Stimulated activated CD8-positive, alpha-beta memory T cell treated with anti-CD3 and anti-CD28 coated beads, Interleukin-15, amount 100 ng/mL, for 4 hours (primary cell): ENCODE results near the gene HOXA11.

Experiments used
- DNase-seq, 2 donors: peaks; one replicate each; pipeline ENCODE4 v3.0.0-alpha.2; 2020; ENCODE audit warnings: low read depth in 2 of 2

The HOXA11 gene

DNA sequence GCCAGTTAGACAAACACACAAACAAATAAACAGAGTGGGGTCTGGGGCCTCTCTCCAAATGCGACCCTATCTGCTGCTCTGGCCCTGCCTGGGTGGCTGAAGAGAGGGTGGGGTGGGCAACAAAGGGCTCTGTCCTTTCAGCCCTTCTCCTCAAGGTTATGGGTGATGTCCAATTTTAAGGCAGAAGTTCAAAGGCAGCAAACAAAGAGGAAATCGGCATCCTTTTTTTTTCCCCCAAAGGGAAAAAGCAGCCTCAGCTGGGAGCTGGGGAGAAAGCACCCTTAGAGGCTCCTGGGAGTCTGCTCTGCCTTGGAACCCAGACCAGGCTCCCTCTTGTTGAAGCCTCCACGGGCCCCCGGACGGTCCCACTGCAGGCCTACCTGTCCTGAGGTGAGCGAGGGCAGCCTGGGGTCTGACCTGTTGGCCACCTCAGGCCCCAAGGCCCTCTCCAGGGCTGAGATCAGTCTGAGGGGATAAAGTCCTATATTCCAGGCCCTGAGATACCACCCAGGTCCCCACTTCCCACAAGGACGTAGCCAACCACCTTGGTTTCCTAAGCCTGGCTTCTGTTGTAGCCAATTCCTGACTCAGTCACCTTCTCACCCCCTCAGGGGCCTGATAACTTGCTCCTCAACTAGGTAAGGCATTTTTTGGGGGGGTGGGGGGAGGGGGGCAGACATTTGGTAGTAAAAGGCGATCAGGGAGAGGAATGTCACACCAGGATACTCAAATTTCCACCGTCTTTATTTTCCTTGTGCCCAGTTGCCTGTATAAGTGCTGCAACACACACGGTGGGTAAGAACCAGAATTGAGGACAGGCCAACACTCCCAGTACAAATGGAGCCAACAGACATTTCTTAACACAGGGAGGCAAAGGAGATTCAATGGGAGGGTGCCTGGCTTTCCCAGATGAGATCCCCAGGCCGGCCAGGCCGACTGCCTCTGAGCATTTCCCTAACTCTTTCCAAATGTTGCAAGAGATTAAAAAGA lies 4.3 kb downstream of the HOXA11 start:
- DNase-seq: no peak

DNA sequence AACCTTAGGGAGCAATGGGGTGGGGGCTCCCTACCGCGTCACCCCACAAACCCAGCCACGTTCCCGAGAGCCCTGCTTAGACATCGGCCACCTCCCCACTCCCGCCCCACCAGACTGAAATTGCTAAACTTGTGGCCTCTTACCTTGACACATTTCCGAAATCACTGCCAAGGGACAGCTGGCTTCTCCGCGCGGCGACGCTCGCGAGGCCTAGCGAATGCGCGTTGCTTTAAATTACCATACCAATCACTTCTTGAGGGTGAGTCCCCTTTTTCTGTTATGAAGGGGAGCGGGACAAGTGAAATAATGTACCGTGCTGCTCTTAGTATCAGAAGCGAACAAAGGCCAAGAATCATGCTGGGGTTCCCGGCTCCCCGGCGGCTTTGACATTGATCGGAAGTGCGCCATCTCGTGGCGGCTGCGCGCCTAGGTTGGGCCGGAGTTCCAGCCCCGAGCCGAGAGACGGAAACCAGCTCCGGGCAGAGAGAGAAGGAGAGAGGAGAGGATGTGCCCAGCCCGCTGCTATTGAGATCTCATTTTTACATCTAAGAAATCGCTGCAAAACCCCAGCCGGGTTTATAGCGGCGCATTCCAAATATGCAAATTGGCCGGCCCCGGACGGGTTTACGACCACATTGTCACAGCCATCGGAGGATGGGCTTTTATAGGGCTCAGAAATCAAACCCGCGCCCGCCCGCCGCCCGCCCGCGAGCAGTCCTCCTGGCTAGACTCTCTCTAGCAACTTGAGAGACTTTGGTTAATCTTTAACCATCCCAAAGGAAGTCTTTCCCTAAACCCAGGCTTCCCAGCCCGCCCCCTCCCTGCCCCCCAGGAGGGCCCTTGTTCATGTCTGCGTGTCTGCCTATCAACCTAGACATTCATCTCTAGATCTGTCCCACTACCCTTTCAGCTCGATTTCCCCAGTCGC lies 5.3 kb downstream of the HOXA11 start:
- DNase-seq: no peak

- DNase-seq: no peak
Measured at GRCh38 chr7:27179030-27179429, 6.0 kb downstream of the HOXA11 start.

- no peak for DNase-seq
Measured at GRCh38 chr7:27178366-27178765, 6.7 kb downstream of the HOXA11 start.

GRCh38 chr7:27177795-27178320 lies 7.2 kb downstream of the HOXA11 start:
- no peak for DNase-seq

- no peak for DNase-seq
Measured at GRCh38 chr7:27176962-27177794, 7.9 kb downstream of the HOXA11 start.

GRCh38 chr7:27176524-27176845 lies 8.5 kb downstream of the HOXA11 start:
- DNase-seq: no peak

- no peak for DNase-seq
Measured at GRCh38 chr7:27175626-27176523, 9.2 kb downstream of the HOXA11 start.

DNA sequence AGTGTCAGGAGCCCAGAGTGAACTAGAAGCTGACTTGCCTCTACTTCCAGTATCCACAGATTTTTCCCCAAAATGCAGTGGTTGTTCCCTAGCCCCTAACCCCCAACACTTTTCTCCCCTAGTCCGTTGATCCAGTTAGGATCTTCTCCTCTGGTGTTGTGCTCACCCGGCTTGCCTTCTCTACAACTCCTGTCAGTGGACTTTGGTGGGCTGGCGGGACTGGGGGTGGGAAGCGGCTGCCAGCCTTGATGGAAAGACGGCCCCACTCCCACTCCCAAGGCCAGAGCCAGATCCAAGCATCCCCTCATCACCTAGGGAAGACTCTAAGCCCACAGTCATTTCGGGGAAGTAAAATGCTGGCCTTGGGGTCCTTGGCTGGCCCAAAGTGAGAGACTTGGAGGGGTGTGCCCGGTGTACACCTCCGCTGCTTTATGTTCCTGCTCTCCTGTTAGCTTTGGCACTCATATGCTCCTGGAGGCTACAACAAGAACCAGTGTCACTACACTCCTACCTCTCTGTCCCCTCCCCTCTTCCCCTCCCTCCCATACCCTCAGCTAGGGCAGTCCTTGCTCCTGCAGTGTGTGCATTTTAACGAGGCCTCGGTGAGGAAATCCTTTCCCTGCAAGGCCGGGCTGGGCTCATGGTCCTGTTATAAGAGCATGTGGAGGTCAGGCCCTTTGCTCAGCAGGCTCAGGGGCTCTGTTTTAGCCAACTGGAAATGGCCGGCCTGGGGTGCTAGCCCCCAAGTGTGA lies 10.0 kb downstream of the HOXA11 start:
- no peak for DNase-seq

GRCh38 chr7:27173956-27174873 lies 10.8 kb downstream of the HOXA11 start, which contains the start of gene HOXA10:
Gene HOXA10 (minus strand): TSS chr7:27174320. CDS start chr7:27174306, 14 bp downstream.
- DNase-seq: no peak

- DNase-seq: no peak
Measured at GRCh38 chr7:27173511-27173955, 11.5 kb downstream of the HOXA11 start.

DNA sequence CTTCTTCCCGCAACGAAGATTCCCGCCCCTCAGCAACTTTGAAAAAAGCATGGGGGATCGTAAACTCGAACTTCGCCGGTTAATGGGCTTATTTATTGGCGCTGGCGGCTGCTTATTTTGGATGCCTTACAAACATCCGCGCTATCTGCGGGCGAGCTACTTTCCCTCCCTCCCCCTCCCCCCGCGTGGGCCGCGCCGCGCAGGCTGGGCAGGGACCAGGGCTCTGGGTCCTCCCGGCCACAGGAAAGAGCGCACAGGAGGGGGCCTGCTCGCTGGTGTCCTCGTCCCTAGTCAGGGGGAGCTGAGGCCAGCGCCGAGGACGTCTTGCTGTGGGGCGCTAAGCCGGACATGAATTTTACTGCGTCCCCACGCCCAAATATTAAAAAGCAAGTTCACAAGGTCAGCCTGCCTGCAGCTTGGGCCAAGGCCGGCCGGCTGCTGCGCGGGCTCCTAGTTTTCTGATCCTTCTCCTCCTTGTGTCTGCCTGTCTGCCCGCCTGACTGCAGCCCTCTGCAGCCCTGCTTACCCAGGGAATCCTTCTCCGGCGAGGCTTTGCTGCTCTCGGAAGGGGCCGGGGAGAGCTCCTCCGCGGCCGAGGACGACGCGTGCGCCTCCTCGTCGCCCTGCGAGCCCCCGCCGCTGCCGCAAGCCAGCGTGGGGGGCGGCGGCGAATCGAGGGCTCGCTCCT lies 12.1 kb downstream of the HOXA11 start:
- DNase-seq: no peak

DNA sequence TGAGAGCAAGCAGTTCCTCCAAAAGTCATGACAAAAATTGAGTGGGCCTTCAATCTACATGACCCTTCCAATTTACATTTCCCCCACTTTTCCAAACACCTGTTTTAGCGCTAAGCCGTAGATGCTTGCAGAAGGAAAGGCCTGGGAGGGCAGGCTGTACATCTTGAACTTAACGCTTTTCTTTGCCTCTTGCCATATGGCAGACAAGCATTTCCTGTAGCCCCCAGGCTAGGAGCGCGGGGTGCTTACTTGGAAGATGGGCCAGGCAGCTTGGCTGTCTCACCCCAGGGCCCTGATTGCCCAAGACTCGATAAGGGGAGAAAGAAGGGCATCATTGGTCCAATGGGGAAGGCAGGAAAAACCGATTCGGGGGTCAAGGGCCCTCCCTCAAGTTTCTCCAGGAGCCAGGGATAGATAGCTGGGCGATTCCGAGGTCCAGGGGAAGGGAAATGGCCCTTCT lies 12.7 kb downstream of the HOXA11 start:
- DNase-seq: no peak

GRCh38 chr7:27171637-27172314 lies 13.3 kb downstream of the HOXA11 start:
- no peak for DNase-seq

DNA sequence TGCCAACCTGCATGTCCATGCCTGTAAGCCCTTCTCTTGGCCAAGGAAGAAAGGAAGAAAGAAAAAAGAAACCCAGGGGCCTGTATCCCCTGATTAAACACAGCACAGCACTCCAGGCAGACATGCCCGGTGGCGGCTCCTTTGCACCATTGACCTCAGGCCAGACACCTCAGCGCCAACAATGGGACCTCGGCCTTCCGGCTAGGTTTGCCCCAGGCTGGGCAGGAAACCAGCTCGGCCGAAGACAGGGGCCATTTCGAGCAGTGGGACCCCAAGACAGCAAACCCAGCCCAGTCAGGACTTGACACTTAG lies 13.8 kb downstream of the HOXA11 start:
- no peak for DNase-seq

DNA sequence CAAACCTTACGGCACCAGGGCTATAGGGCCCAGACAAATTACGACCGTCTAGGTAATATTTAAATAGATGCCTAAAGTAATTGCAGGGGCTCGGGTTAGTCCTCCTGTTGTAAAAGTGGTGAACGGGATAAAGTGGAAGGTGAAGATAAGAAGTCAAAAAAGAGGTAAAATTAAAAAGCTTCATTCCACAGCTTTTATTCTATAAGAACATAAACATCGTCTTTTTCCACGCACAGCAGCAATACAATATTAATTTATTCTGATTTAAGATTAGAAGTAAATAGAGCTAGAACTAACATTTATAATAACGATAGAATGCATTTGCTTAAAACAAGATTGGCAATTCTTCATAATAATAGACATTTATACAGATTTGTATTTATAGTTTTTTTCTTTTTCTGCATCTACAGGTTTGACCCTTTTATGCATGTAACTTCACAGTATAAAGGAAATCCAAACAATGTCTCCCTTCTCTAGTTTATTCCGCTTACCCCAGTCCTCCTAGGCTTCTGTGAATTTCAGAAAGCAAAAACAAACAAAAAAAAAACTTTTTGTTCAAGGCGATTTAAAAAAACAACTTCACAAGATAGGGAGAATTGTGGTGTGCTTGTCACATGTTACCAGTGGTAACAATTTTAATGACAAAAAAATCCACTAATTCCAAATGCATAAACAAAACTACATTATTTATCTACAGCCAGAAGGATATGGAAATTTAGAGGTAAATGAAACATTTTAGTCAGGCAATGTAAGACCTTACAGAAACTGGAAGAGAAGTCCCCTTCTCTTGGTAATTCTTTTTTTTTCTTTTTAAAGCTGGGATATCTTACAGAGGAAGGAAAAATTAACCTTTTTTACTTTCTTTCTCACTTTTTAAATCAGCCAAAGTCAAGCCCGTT lies 14.4 kb downstream of the HOXA11 start:
- DNase-seq: no peak
